ENCODE data around the gene TAGLN.

GRCh38 chr11:117219995-117220394 is 20.8 kb downstream of the TAGLN start:
- TF ChIP-seq MAX (IDR thresholded peaks at IDR 0.05) = no peak
- TF ChIP-seq REST (IDR thresholded peaks at IDR 0.05) = no peak
- no peak for TF ChIP-seq SMC3 (IDR thresholded peaks at IDR 0.05)
- no peak for TF ChIP-seq EHMT2 (IDR thresholded peaks at IDR 0.05; ENCODE audit: low read depth)
- TF ChIP-seq MYC (IDR thresholded peaks at IDR 0.05; ENCODE audit: borderline replicate concordance, low read length) = no peak
- no peak for TF ChIP-seq ESRRA (IDR thresholded peaks at IDR 0.05; ENCODE audit: borderline replicate concordance, low read length)
- TF ChIP-seq FOSL2 (IDR thresholded peaks at IDR 0.05) = no peak
- no peak for TF ChIP-seq FOSL2 (CRISPR knock-in tag; IDR thresholded peaks at IDR 0.05)
- TF ChIP-seq ZC3H11A (IDR thresholded peaks at IDR 0.05) = no peak
- no peak for TF ChIP-seq CTCF (IDR thresholded peaks at IDR 0.05)
- TF ChIP-seq ZSCAN20 (CRISPR knock-in tag; IDR thresholded peaks at IDR 0.05) = no peak
- no peak for TF ChIP-seq HDAC2 (IDR thresholded peaks at IDR 0.05)
- no peak for TF ChIP-seq E2F6 (IDR thresholded peaks at IDR 0.05; ENCODE audit: borderline replicate concordance, low read depth)
- TF ChIP-seq EP300 (IDR thresholded peaks at IDR 0.05) = no peak
- no peak for TF ChIP-seq POLR2A (IDR thresholded peaks at IDR 0.05; ENCODE audit: low read length)

All from A549 (cell line).